ENCODE data around the gene ATPAF1.
"Not testable (repeated sequence)": the region's sequence is repeated elsewhere in the genome, so short reads cannot be mapped to it uniquely, and the experiment has no call there.

Gene ATPAF1, protein sequence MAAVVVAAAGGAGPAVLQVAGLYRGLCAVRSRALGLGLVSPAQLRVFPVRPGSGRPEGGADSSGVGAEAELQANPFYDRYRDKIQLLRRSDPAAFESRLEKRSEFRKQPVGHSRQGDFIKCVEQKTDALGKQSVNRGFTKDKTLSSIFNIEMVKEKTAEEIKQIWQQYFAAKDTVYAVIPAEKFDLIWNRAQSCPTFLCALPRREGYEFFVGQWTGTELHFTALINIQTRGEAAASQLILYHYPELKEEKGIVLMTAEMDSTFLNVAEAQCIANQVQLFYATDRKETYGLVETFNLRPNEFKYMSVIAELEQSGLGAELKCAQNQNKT

DNA sequence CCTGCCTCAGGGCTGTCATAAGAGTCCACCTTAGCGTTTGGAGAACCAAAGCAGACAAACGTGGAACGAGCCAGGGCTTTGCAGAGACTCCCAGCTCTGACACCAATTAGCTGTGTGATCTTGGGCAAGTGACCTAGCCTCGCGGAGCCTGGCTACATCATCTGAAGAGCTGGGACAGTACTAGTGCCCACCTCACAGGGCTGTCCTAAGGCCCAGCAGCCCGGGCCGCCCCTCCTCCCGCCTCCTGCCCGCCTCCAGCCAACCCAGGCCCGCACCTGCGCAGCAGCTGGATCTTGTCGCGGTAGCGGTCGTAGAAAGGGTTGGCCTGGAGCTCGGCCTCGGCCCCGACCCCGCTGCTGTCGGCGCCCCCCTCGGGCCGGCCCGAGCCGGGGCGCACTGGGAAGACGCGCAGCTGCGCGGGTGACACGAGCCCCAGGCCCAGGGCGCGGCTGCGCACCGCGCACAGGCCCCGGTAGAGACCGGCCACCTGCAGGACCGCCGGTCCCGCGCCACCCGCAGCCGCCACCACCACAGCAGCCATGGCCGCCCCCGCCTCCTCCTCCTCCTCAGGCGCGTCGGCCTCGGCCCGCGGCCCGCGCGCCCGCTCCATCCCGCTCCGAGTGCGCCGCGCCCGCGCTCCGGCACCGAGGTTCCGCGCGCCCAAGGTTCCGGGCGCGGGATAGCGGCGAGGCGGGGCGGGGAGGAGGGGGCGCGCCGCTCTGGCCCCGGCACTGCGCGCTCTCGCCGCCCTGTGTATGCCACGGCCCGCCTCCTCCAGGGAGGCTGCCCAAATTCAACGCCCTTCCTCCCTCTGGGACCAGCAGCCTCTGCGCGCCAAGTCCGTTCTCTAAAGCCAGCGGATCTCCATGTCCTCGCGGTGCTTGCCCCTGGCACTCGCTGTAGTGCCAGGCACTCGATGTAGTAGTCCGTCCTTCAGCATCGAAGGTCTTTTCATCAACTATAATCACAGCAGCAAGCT is at the start of gene ATPAF1:
Gene ATPAF1, minus strand, starts transcription at position 583 of the 979 bp plus-strand sequence. Its CDS starts 42 bp downstream, at position 541.
- DNase-seq (ENCODE audit: low spot score): peak; percentile 50

DNA sequence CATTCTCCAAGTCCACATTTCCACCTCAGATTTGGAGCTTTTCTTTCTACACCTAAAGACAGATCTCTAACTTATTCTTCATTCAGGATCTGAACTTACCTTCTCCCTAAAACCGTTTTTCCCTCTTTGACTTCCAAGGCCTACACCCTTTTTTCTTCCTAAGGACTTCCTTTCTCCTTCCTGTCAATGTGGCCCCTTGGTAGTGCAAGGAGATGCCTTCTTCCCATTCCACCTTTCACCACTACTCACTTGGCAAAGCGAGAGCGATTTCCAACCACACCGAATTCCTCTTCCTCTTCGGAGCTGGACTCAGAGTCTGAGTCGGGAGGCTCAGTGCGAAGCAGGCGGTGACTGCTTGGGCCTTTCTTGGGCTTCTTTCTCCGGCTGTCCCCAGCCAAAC is 49.5 kb upstream of the ATPAF1 start:
- DNase-seq (ENCODE audit: low spot score): peak; percentile 6

DNA sequence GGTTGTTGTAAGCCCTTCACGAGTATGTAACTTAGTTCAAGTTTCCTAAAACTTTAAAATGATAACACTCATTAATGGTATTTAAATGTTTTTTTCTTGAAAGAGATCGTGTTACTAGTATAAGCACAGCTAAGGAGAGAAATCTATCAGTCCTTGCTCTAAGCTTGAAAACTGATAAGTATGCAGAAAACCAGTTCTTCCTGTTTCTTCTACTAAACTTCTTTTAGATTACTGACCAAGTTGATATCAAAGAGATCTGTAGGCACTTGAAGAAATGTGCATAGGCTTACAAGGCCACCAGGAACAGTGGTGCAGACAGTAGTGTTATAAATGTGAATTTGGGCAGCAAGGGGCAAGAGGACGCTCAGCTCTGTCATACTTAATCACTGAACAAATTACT is 46.8 kb upstream of the ATPAF1 start:
- DNase-seq (ENCODE audit: low spot score): no peak

DNA sequence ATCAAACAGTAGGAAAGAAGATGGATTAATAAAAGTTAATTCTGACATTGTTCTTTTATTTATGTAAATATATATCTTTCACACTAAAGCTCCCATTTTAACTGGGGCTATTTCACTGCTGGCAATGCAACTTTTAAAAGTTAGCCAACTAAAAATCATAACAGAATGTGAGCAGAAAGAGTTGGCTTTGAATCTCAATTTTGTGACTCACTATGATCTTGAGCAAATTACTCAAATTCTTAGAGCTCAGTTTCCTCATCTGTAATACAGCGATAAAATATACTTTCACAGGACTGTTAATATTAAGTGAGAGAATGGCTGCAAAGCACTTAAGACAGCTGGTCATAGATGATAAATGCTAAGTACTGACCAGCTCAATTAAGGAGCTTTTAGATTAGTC is 40.0 kb upstream of the ATPAF1 start:
- no peak for DNase-seq (ENCODE audit: low spot score)

DNA sequence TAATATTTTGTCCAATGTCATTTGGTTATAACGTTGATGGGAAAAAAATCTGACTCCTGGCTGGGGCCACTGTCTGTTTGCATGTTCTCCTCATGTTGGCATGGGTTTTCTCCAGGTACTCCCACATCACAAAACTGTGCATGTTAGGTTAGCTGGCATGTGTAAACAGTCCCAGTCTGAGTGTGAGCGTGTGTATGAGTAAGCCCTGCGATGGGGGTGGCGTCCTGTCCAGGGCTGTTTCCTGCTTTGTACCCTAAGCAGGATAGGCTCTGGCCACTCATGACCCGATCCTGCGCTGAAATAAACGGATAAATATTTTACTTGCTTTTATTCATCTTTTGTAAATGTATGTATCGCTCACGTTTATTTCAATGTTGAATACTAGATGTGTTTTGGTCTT is 37.2 kb upstream of the ATPAF1 start:
- DNase-seq (ENCODE audit: low spot score): no peak

DNA sequence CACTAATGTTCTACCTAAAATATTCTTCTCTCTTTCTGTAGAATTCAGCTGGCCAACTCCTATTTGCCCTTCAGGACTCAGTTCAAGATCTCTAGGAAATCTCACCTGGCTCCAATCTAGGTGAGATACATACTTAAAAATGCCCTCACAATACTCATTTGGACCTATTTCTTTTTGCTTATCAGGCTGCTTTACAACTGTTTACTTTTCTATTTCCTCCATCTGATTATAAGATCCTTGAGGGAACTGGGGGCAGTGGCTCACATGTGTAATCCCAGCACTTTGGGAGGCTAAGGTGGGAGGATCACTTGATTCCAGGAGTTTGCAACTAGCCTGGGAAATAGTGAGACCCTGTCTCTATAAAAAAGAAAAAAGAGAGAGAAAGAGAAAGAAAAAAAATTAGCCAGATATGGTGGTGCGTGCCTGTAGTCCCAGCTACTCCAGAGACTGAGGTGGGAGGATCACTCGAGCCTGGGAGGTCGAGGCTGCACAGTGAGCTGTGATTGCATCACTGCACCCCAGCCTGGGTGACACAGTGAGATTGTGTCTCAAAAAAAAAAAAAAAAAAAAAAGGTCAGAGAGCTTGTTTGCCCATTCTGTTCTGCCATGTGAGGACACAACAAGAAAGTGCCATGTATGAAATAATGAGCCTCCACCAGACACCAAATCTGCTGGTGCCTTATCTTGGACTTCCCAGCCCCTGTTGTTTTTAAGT is 35.9 kb upstream of the ATPAF1 start:
- DNase-seq (ENCODE audit: low spot score): no peak

DNA sequence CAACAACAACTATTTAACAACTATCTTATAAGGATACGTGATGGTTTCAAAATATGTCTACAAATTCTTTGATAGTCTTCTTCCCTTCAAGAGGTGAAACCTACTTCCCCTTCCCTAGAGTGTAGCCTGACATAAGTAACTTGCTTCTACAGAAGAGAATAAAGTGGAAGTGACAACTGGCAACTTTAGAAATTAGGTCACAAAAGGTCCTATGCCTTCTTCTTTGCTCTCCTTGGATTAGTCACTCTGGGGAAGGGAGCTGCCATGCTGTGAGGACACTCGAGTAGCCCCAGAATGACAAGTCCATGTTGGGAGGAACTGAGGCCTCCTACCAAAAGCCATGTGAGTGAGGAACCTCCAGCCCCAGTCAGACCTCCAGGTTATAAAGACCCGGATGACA is 31.5 kb upstream of the ATPAF1 start:
- DNase-seq (ENCODE audit: low spot score): no peak

DNA sequence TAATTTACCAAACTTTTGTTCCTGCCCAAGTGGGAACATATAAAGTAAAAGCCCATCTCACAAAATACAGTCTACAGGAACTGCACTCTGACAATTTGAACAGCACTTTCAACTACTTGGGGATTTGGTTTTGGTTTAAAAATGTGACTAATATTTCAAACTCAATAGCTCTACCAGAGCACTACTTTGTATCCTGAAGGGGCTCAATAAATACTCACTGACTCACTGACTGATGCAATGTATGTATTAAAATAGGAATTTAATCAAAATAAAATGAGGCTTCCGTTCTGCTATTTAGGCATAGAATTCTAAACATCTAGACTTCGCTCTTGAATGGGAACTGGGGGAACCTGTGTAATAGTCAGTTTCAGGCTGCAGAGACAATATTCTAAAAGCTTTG is 28.9 kb upstream of the ATPAF1 start:
- DNase-seq (ENCODE audit: low spot score): no peak

DNA sequence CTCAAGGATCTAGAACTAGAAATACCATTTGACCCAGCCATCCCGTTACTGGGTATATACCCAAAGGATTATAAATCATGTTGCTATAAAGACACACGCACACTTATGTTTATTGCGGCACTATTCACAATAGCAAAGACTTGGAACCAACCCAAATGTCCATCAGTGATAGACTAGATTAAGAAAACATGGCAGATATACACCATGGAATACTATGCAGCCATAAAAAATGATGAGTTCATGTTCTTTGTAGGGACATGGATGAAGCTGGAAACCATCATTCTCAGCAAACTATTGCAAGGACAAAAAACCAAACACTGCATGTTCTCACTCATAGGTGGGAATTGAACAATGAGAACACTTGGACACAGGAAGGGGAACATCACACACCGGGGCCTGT is 26.5 kb upstream of the ATPAF1 start:
- not testable (repeated sequence) for DNase-seq (ENCODE audit: low spot score)

DNA sequence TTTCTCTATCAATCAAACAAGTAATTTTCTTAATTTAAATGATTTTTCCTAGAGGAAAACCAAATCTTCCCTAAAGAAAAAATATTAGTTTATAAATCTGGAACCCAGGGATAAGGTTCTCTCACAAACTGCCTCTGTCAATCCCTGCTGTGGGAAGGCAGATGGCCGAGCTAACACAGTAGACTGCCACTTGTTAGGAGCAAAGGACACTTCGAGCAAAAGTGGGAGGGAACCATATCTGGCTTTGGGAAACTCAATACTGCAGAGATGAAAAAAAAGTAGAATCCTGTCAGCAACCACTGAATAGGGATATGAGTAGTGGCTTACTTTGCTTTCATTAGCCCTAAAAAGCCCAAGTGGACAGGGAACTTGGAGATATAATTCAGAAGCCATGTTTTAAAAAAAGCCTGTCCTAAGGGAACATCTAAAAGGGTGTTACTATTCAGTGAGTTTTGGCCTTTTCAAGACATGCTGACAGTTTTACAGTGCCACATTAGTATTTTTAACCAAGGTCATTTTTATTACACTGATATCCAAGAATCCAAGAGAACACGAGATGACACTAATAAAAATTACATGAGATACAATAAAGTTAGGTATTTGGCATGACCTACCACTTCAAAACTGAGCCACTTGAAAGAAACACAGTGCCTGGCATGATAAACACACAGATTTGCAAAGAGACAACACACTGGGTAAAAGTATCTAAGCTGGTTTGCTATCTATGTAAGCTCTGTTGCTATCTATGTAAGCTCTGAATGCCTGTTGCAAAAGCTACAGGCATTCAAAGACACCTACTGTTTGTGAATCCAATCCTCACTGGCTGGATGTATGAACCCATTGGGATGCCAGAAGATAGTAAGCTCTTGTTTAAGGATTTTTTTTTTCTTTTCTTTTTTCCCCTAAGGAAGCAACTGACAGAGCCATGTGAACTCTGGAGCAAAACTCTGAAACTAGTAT is 24.9 kb upstream of the ATPAF1 start:
- DNase-seq (ENCODE audit: low spot score): no peak

DNA sequence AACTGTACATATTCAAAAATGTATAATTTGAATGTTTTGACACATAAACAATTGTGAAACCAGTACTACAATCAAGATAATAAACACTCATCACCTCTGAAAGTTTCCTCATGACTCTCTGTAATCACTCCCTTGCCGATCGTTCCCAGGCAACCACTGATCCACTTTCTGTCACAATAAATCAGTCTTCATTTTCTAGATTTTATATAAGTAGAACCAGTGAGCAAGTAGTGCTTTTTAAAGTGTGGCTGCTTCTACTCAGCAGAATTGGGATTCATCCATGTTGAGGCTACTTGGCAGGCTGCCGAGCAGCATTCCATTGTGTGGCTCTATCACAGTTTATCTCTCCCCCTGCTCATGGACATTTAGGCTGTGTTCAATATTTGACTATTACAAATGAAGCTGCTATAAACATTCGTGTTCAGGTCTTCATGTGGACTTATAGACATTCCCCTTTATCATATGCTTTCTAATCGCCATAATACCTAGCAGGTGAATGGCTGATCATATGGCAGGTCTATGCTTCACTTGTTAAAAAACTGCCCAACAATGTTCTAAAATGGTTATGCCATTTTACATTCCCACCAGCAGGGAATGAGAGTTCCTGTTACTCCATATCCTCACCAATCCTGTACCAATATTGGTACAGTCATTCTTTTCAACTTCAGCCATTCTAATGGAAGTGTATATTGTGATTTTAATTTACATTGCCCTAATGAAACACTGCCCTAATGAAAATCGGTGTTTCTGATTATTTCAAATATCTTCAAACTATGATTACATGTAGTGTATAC is 24.0 kb upstream of the ATPAF1 start:
- no peak for DNase-seq (ENCODE audit: low spot score)

DNA sequence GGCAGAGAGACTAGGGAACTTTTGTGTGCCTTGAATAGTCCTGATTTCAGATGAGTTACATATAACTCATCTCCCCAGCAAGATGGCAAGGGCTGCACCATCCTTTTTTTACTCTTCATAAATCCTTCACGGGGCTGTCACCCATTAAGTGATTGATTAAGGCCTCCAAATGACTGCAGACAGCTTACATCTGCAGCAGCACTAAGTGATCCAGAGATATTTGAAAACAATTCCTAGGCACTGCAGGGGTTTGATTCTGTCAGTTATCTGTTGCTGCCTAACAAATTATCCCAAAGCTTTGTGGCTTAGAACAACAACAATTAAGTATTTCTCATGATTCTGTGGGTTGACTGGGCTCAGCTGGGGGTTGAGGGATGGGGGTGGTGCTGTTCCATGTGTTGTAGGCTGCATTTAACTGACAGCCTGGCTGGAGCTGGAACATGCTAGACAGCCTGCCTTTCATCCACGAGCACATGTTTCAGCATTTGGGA is 22.8 kb upstream of the ATPAF1 start:
- no peak for DNase-seq (ENCODE audit: low spot score)

DNA sequence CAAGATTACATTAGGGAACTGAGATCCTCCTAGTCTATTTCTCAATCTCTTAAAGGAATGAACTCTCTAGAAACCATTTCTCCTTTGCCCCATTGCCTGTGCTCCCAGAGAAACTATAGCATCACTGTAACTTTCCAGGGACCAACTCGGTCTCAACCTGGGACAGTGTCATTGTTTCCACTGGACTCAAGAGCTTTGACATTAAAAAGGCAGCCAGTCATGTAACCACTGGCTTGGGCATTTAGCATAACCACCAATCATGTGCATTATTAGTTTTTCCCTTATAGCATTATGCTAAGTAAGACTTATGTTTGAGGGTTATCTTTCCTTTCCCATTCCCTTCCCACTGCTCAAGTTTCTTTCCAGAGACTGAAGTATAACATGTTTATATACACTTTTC is 21.7 kb upstream of the ATPAF1 start:
- DNase-seq (ENCODE audit: low spot score): no peak

DNA sequence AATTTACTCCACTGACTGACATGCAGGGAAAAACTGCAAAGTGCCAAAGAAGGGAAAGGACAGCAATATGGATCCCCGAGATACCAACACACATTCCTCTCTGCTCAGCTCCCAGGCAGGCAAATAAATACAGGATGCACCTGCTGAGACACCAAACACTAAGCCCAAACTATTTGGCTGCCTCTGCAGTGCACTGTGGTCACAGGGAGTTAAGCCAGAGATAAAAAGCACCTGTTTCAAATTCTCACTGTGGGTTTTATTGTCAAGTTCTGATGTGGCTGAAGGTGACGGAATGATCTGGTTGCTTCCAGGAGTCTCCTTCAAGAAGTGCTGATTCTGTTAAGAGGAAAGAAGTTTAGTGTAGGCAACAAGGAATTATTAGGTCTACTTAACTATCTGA is 21.2 kb upstream of the ATPAF1 start:
- no peak for DNase-seq (ENCODE audit: low spot score)

DNA sequence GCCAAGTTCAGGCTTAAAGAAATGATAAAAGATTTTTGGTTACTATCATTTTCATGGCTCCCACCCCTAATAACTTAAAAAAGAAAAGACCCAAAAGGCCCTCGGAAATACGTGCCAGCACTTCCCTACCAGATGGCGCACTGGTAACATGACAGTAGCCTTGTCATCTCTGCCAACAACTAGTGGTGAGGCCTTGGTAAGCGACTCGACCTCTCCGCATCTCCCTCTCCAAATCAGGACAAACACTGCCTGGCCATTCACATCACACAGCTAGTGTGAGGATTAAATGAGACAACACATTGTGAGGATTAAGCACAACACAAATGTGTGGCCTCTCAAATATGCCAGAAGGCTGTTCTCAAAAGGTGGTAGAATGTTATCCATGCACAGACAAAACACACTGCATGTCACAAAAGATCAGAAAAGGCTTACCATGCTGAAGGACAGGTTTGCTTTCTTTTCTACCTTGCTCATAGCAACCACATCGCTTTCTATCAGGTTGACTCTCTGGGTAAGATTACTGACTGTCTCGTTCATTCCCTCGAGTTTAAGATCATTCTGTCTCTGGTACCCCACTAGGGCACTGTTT is 19.9 kb upstream of the ATPAF1 start:
- DNase-seq (ENCODE audit: low spot score): no peak

DNA sequence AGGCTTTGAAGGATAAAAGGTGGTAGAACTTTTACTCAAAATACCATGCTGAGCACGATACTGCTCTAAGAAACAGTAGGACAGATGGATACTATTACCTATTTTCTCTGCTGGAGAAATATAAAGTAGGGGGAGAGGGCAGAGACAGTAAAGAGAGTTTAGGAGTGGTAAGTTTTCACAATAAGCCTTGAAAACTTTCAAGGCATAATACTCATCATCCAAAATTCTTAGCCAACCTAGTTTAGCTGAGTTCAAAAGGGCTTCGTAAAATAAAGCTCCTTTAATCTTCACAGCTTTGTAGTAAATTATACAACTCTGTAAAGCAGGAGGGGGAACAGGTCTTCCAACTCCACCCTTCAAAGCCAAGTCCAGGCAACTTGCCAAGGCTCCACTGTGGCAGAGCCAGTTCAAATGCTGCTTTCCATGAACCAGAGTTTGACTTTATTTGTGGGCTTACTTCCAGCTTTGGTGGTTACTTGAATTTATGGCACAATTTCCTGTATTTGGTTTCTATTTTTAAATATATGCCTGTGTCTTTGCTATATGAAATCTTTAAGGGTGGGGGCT is 19.0 kb upstream of the ATPAF1 start:
- no peak for DNase-seq (ENCODE audit: low spot score)

DNA sequence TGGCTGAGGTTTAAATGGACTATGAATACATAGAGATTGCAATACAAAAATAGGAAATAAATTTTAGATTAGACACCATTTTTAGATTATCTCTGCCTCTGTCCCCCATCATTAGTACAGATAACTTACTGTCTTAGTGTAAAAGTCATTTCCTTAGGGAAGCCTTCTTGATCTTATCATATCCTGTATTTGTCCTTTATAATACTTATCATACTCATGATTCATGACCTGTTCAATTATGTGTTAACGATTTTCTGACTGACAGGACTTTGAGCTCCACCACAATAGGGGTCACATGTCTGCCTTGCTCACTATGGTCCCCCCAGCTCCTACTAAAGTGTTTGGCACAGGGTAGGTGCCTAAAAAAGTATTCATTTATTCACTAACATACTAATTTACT is 18.1 kb upstream of the ATPAF1 start:
- DNase-seq (ENCODE audit: low spot score): no peak

DNA sequence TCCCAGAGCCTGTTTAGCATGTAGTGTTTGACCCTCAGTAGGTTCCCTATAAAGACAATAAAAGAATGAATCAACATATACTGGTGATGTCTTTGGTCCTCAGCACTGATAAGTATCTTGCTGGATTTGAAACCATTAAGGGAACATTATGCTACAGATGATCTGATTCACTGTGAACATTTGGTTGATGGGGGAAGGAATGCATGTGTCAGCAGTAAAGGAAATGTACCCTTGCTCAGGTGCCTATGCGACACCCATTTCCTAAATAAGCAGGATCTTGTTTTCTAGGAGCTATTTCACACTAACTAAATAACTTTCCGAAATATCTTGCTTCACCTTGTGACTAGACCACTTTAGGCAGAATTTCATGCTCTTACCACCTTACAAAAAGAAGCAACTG is 16.5 kb upstream of the ATPAF1 start:
- DNase-seq (ENCODE audit: low spot score): no peak

DNA sequence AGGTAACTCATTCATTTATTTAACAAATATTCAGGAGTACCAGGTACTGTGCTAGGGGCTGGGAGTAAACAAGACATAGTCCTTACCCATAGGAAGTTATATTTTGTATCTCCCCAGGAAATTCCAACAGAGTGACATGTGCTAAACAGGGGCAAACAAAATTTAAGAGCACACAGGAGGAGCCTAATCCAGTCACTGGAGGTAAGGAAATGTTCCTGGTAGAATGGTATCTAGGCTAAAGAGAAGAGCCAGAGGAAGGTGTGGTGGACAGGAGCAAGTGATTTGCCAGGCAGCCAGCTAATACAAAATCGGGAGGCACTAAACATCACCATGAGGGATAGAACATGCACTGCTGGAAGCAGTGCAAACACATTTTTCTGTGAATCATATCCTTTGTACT is 13.9 kb upstream of the ATPAF1 start:
- no peak for DNase-seq (ENCODE audit: low spot score)
